ENCODE measurements around the gene GNAT1. TPM values are rescaled to one million over a fixed set of nuclear protein-coding genes. Genes with fewer than 3 reads are reported as not detected.

Gene GNAT1
- total and polyA plus RNA-seq, 2 of the 13 experiments (the other 11 are each of a cell fraction or from before 2014, with no cell fraction given): 0.15 TPM; not detected in 1

- TF ChIP-seq ZBTB46 (CRISPR knock-in tag; IDR thresholded peaks at IDR 0.05; ENCODE audit: borderline replicate concordance): no peak
- TF ChIP-seq ARNT (IDR thresholded peaks at IDR 0.05): no peak
- peak; percentile 92 for TF ChIP-seq ZNF280D (CRISPR knock-in tag; IDR thresholded peaks at IDR 0.05)
- TF ChIP-seq SMYD3 (CRISPR knock-in tag; IDR thresholded peaks at IDR 0.05): no peak
- no peak for TF ChIP-seq BCL3 (CRISPR knock-in tag; IDR thresholded peaks at IDR 0.05)
- 0 out of 2 replicates have a peak, but pooled peaks have one; percentile 23 for TF ChIP-seq ZNF770 (CRISPR knock-in tag; IDR thresholded peaks at IDR 0.05)
- TF ChIP-seq ZNF256 (CRISPR knock-in tag; conservative IDR thresholded peaks at IDR 0.05): no peak
- TF ChIP-seq FOXJ3 (CRISPR knock-in tag; IDR thresholded peaks at IDR 0.05; ENCODE audit: borderline replicate concordance): no peak
- TF ChIP-seq ZNF704 (CRISPR knock-in tag; IDR thresholded peaks at IDR 0.05; ENCODE audit: borderline replicate concordance): no peak
- TF ChIP-seq ZBTB39 (CRISPR knock-in tag; IDR thresholded peaks at IDR 0.05): no peak; the same call in 1 of the 2 replicates
- peak; percentile 16; the same call in 1 of the 2 replicates for TF ChIP-seq FOXA3 (CRISPR knock-in tag; IDR thresholded peaks at IDR 0.05)
- TF ChIP-seq ZXDC (CRISPR knock-in tag; IDR thresholded peaks at IDR 0.05): no peak
- no peak for TF ChIP-seq TOPORS (CRISPR knock-in tag; IDR thresholded peaks at IDR 0.05)
These were observed 54.6 kb downstream of the GNAT1 start (continued) for GRCh38 chr3:50245831-50246516.

All from HepG2 (cell line).